HCT116 (cell line): ENCODE data around the gene C17orf114.

Experiments used
- ATAC-seq: fragments of 200-7000 bp; cut with Tn5 transposase; 2 replicates; pipeline ENCODE4 v1.9.1; 2020; ENCODE audit warnings: mild to moderate bottlenecking, moderate library complexity
- BruUV-seq: library from RNA; stranded (reverse); fragments of 400-500 nt; replicated peaks from 2 replicates; lab custom pipeline; 2021; lab: Mats Ljungman, UMichigan
- CTCF ChIA-PET: fragments of 300-600 bp; sonication (Branson Sonifier 250); formaldehyde crosslinking; loops from one replicate; lab custom pipeline; 2021; ENCODE audit warnings: antibody characterized with exemption; lab: Charles Lee
- POLR2A ChIA-PET: fragments of 300-600, 350-600 bp; sonication (Branson Sonifier 250); formaldehyde crosslinking; loops from one replicate; lab custom pipeline; 2021; ENCODE audit warnings: antibody characterized with exemption; lab: Charles Lee
- RAD21 ChIA-PET, 2 experiments: fragments of 300-600 bp; sonication (Branson Sonifier 250); formaldehyde crosslinking; loops; one replicate each; lab custom pipeline; 2023; ENCODE audit warnings: low total read pairs in 2 of 2; ENCODE audit not compliant: uncharacterized antibody in 2 of 2, unreplicated experiment in 2 of 2, low non-redundant PET in 1 of 2; lab: Charles Lee
- DNase-seq: peaks from one replicate; pipeline ENCODE4 v3.0.0-alpha.2; 2010; ENCODE audit warnings: low read depth, low spot score
- H2AFZ ChIP-seq: fragments of 200-600 bp; shearing (Covaris generic), sonication (generic); 2 replicates; pipeline ENCODE4 v1.6.1; 2017; ENCODE audit warnings: low read depth, mixed run types, mixed read lengths, antibody characterized with exemption, low read length; ENCODE audit not compliant: poor library complexity, severe bottlenecking
- H3K27ac ChIP-seq: 2 replicates; pipeline ENCODE4 v1.5.1; 2012; ENCODE audit warnings: low read depth, low read length
- H3K27me3 ChIP-seq: fragments of 200-600 bp; sonication (generic); 2 replicates; pipeline ENCODE4 v1.6.1; 2016; ENCODE audit warnings: mixed run types, low read length, mixed read lengths; ENCODE audit not compliant: insufficient read depth
- H3K36me3 ChIP-seq, 2 experiments: fragments of 200-500 bp in 1 of 2; fragments of 200-600 bp in 1 of 2; sonication (Bioruptor generic) in 1 of 2; sonication (generic) in 1 of 2; 2 replicates each; pipeline versions ENCODE4 v1.5.1 to v1.6.1; 2014 to 2016; ENCODE audit warnings: low read length in 2 of 2, inconsistent platforms in 1 of 2, mixed read lengths in 1 of 2, mixed run types in 1 of 2; ENCODE audit not compliant: insufficient read depth in 2 of 2, control insufficient read depth in 1 of 2
- H3K4me1 ChIP-seq, 2 experiments: fragments of 200-600 bp in 1 of 2; sonication (generic) in 1 of 2; 2 replicates each; pipeline versions ENCODE4 v1.5.1 to v1.6.1; 2012 to 2017; ENCODE audit warnings: low read length in 2 of 2, inconsistent platforms in 1 of 2, mild to moderate bottlenecking in 1 of 2, mixed read lengths in 1 of 2, mixed run types in 1 of 2, moderate library complexity in 1 of 2; ENCODE audit not compliant: insufficient read depth in 2 of 2, control insufficient read depth in 1 of 2
- H3K4me2 ChIP-seq: fragments of 200-600 bp; sonication (generic); 2 replicates; pipeline ENCODE4 v1.6.1; 2017; ENCODE audit warnings: mixed run types, low read length, mixed read lengths
- H3K4me3 ChIP-seq, 2 experiments: fragments of 200-600 bp in 1 of 2; sonication (generic) in 1 of 2; replicated peaks in 1 of 2; 2 replicates each; pipeline ENCODE4 v1.5.1; 2011 to 2016; ENCODE audit warnings: low read length in 2 of 2, control low read depth in 1 of 2, low read depth in 1 of 2, mild to moderate bottlenecking in 1 of 2, mixed read lengths in 1 of 2, mixed run types in 1 of 2
- H3K79me2 ChIP-seq: fragments of 200-600 bp; sonication (generic); 2 replicates; pipeline ENCODE4 v1.6.1; 2017; ENCODE audit warnings: mild to moderate bottlenecking, mixed run types, low read length, moderate library complexity, mixed read lengths; ENCODE audit not compliant: insufficient read depth
- H3K9ac ChIP-seq: fragments of 200-600 bp; sonication (generic); 2 replicates; pipeline ENCODE4 v1.6.1; 2016; ENCODE audit warnings: low read length, mixed read lengths
- H3K9me2 ChIP-seq: fragments of 200-600 bp; sonication (generic), shearing (Covaris generic); 2 replicates; pipeline ENCODE4 v1.6.1; 2017; ENCODE audit warnings: mixed run types, mild to moderate bottlenecking, moderate library complexity; ENCODE audit not compliant: insufficient read depth
- H3K9me3 ChIP-seq, 2 experiments: fragments of 200-500 bp in 1 of 2; fragments of 200-600 bp in 1 of 2; sonication (Bioruptor generic) in 1 of 2; sonication (generic) in 1 of 2; 2 replicates each; pipeline ENCODE4 v1.6.1; 2014 to 2017; ENCODE audit warnings: low read length in 2 of 2, mixed read lengths in 2 of 2, inconsistent platforms in 1 of 2, low read depth in 1 of 2, mild to moderate bottlenecking in 1 of 2, mixed run types in 1 of 2, moderate library complexity in 1 of 2; ENCODE audit not compliant: control insufficient read depth in 1 of 2, insufficient read depth in 1 of 2
- H4K20me1 ChIP-seq: fragments of 200-600 bp; sonication (generic), shearing (Covaris generic); 2 replicates; pipeline ENCODE4 v1.6.1; 2017; ENCODE audit warnings: mixed run types, mild to moderate bottlenecking, moderate library complexity; ENCODE audit not compliant: insufficient read depth
- ATF3 ChIP-seq: IDR thresholded peaks from 2 replicates; pipeline ENCODE4 v1.6.1; 2012
- CBX3 ChIP-seq: IDR thresholded peaks from 2 replicates; pipeline ENCODE4 v1.6.1; 2012; ENCODE audit warnings: low read depth
- CEBPB ChIP-seq: IDR thresholded peaks from 2 replicates; pipeline ENCODE4 v1.6.1; 2012; ENCODE audit warnings: low read depth
- EGR1 ChIP-seq: IDR thresholded peaks from 2 replicates; pipeline ENCODE4 v1.6.1; 2012; ENCODE audit warnings: low read depth
- ELF1 ChIP-seq: IDR thresholded peaks from 2 replicates; pipeline ENCODE4 v1.6.1; 2012; ENCODE audit warnings: low read depth, borderline replicate concordance
- EZH2phosphoT487 ChIP-seq: fragments of 200-600 bp; IDR thresholded peaks from 2 replicates; pipeline ENCODE4 v1.6.1; 2018; ENCODE audit warnings: antibody characterized with exemption, borderline replicate concordance
- FOSL1 ChIP-seq: IDR thresholded peaks from 2 replicates; pipeline ENCODE4 v1.6.1; 2012; ENCODE audit warnings: low read depth
- JUND ChIP-seq: IDR thresholded peaks from 2 replicates; pipeline ENCODE4 v1.6.1; 2012
- MAX ChIP-seq: IDR thresholded peaks from 2 replicates; pipeline ENCODE4 v1.6.1; 2012
- POLR2A ChIP-seq: IDR thresholded peaks from 2 replicates; pipeline ENCODE4 v1.7.0; 2011; ENCODE audit warnings: borderline replicate concordance; ENCODE audit not compliant: insufficient read depth, insufficient read length; ENCODE audit errors: extremely low read depth
- RAD21 ChIP-seq: IDR thresholded peaks from 2 replicates; pipeline ENCODE4 v1.6.1; 2012; ENCODE audit warnings: low read depth, mild to moderate bottlenecking
- REST ChIP-seq: IDR thresholded peaks from 2 replicates; pipeline ENCODE4 v1.6.1; 2012; ENCODE audit warnings: low read depth
- SIN3A ChIP-seq: IDR thresholded peaks from 2 replicates; pipeline ENCODE4 v1.6.1; 2012; ENCODE audit warnings: low read depth
- SP1 ChIP-seq: IDR thresholded peaks from 2 replicates; pipeline ENCODE4 v1.6.1; 2012; ENCODE audit warnings: low read depth
- SRF ChIP-seq: IDR thresholded peaks from 2 replicates; pipeline ENCODE4 v1.6.1; 2012; ENCODE audit warnings: low read depth
- YY1 ChIP-seq: IDR thresholded peaks from 2 replicates; pipeline ENCODE4 v1.6.1; 2011; ENCODE audit warnings: low read length, low read depth, moderate library complexity, mild to moderate bottlenecking; ENCODE audit not compliant: insufficient replicate concordance; ENCODE audit errors: extremely low read depth
- ZBTB33 ChIP-seq: IDR thresholded peaks from 2 replicates; pipeline ENCODE4 v1.6.1; 2011; ENCODE audit warnings: mild to moderate bottlenecking, low read length, moderate library complexity; ENCODE audit not compliant: insufficient replicate concordance; ENCODE audit errors: extremely low read depth
- intact Hi-C: fragments of 100-400 bp; cut with micrococcal nuclease; formaldehyde crosslinking; loops from 2 replicates; pipeline ENCODE4 v1.10.0; 2022

Gene C17orf114

GRCh38 chr17:4766201-4766600 lies 35.9 kb downstream of the C17orf114 start:
- CTCF ChIA-PET = no interaction called here
- no peak for ATAC-seq

GRCh38 chr17:4764595-4764994 lies 37.5 kb downstream of the C17orf114 start:
- Histone ChIP-seq H2AFZ (no peak overlapping the region), H3K27ac (no peak overlapping the region), H3K9me2 (no peaks in the 10 kb centered on the region), H3K4me1 (peaks cover 0 to 4% of the 10 kb centered on the region in 2 experiments; a peak in 2 of 4 replicates), H3K36me3 (no peaks in the 10 kb centered on the region), H3K9ac (no peak overlapping the region), H4K20me1 (no peaks in the 10 kb centered on the region), H3K4me2 (no peak overlapping the region), H3K4me3 (no peak overlapping the region), H3K79me2 (no peaks in the 10 kb centered on the region), H3K9me3 (no peaks in the 10 kb centered on the region), H3K27me3 (no peaks in the 10 kb centered on the region)
- intact Hi-C loops = no loop called here
- ChIA-PET CTCF (no interaction called here), POLR2A (no interaction called here), RAD21 (no interaction called here)
- BruUV-seq = no TSS peak
- no peak for DNase-seq
- no peak for ATAC-seq
- TF ChIP-seq REST (no peak), POLR2A (no peak), CBX3 (no peak), YY1 (no peak), SP1 (no peak), EZH2phosphoT487 (no peak), RAD21 (no peak), MAX (no peak), SIN3A (no peak), SRF (no peak), ATF3 (no peak), ELF1 (no peak), JUND (no peak), ZBTB33 (no peak), EGR1 (no peak), CEBPB (no peak), FOSL1 (no peak)

More at GRCh38 chr17:4766201-4766600, 35.9 kb downstream of the C17orf114 start:
- intact Hi-C loops = no loop called here
- POLR2A ChIA-PET = no interaction called here
- no peaks in the 10 kb centered on the region for H3K36me3 ChIP-seq
- no peak overlapping the region for H3K27ac ChIP-seq
- no peaks in the 10 kb centered on the region for H3K9me3 ChIP-seq
- H3K4me1 ChIP-seq = peaks cover 0 to 9% of the 10 kb centered on the region in 2 experiments; a peak in 2 of 4 replicates
- H2AFZ ChIP-seq = no peak overlapping the region
- no peak overlapping the region for H3K4me2 ChIP-seq
- no peaks in the 10 kb centered on the region for H3K79me2 ChIP-seq
- H3K27me3 ChIP-seq = no peaks in the 10 kb centered on the region
- H3K4me3 ChIP-seq = no peak overlapping the region
- H3K9ac ChIP-seq = no peak overlapping the region
- DNase-seq = no peak
- H4K20me1 ChIP-seq = no peaks in the 10 kb centered on the region
- no TSS peak for BruUV-seq
- no peaks in the 10 kb centered on the region for H3K9me2 ChIP-seq
- RAD21 ChIA-PET = no interaction called here
- TF ChIP-seq ELF1 (no peak), FOSL1 (no peak)
